MM.1S (cell line): ENCODE data around the gene FGF19.

ENCODE experiments used
- DNase-seq: peaks from one replicate; pipeline ENCODE4 v3.0.0-alpha.2; 2015
- H2AFZ ChIP-seq: fragments of 300-600 bp; sonication (generic); 2 replicates; pipeline ENCODE4 v1.6.0; 2016; ENCODE audit warnings: antibody characterized with exemption, low read length
- H3F3A ChIP-seq: fragments of 300-600 bp; sonication (generic); 2 replicates; pipeline ENCODE4 v1.6.1; 2016; ENCODE audit warnings: mild to moderate bottlenecking, antibody characterized with exemption, low read length, moderate library complexity, mixed read lengths; ENCODE audit not compliant: insufficient read depth
- H3K27ac ChIP-seq: fragments of 300-600 bp; sonication (generic); 2 replicates; pipeline ENCODE4 v1.5.1; 2016; ENCODE audit warnings: mild to moderate bottlenecking, low read length
- H3K27me3 ChIP-seq: fragments of 300-600 bp; sonication (generic); replicated peaks from 2 replicates; pipeline ENCODE4 v1.6.0; 2016; ENCODE audit warnings: low read length; ENCODE audit not compliant: insufficient read depth
- H3K36me3 ChIP-seq: fragments of 300-600 bp; sonication (generic); replicated peaks from 2 replicates; pipeline ENCODE4 v1.6.1; 2016; ENCODE audit warnings: mild to moderate bottlenecking, low read length, mixed read lengths; ENCODE audit not compliant: insufficient read depth
- H3K4me1 ChIP-seq: fragments of 300-600 bp; sonication (generic); 2 replicates; pipeline ENCODE4 v1.6.1; 2016; ENCODE audit warnings: low read length, mixed read lengths
- H3K4me2 ChIP-seq: fragments of 300-600 bp; sonication (generic); 2 replicates; pipeline ENCODE4 v1.6.0; 2016; ENCODE audit warnings: low read depth, low read length
- H3K4me3 ChIP-seq: fragments of 300-600 bp; sonication (generic); 2 replicates; pipeline ENCODE4 v1.5.1; 2016; ENCODE audit warnings: low read length, mixed read lengths
- H3K79me2 ChIP-seq: fragments of 300-600 bp; sonication (generic); 2 replicates; pipeline ENCODE4 v1.6.1; 2016; ENCODE audit warnings: mixed run types, low read length, mixed read lengths
- H3K9ac ChIP-seq: fragments of 300-600 bp; sonication (generic); 2 replicates; pipeline ENCODE4 v1.6.1; 2016; ENCODE audit warnings: low read length, mixed read lengths
- H3K9me2 ChIP-seq: fragments of 300-600 bp; sonication (generic); replicated peaks from 2 replicates; pipeline ENCODE4 v1.6.1; 2016; ENCODE audit warnings: mild to moderate bottlenecking, low read length, mixed read lengths; ENCODE audit not compliant: insufficient read depth
- H3K9me3 ChIP-seq: fragments of 300-600 bp; sonication (generic); replicated peaks from 2 replicates; pipeline ENCODE4 v1.6.1; 2016; ENCODE audit warnings: mild to moderate bottlenecking, low read length, mixed read lengths; ENCODE audit not compliant: insufficient read depth
- H4K20me1 ChIP-seq: fragments of 300-600 bp; sonication (generic); 2 replicates; pipeline ENCODE4 v1.6.1; 2016; ENCODE audit warnings: mild to moderate bottlenecking, low read length, moderate library complexity, mixed read lengths; ENCODE audit not compliant: insufficient read depth
- CTCF ChIP-seq: fragments of 300-600 bp; sonication (generic); IDR thresholded peaks from 2 replicates; pipeline ENCODE4 v1.5.1; 2016; ENCODE audit warnings: antibody characterized with exemption, low read length, mixed read lengths
- EZH2 ChIP-seq: fragments of 300-600 bp; sonication (generic); optimal IDR thresholded peaks from 2 replicates; pipeline ENCODE3; 2017; ENCODE audit warnings: low read depth, mild to moderate bottlenecking, antibody characterized with exemption, low read length, mixed read lengths
- EZH2phosphoT487 ChIP-seq: fragments of 300-600 bp; sonication (generic); IDR thresholded peaks from 2 replicates; pipeline ENCODE4 v1.6.1; 2018; ENCODE audit warnings: antibody characterized with exemption, low read length

The FGF19 gene

GRCh38 chr11:69652999-69653398 lies 50.8 kb downstream of the FGF19 start:
- Histone ChIP-seq H3K27me3 (peaks cover 7% of the 10 kb centered on the region), H3K27ac (no peak overlapping the region), H3F3A (no peaks in the 10 kb centered on the region), H3K9me2 (no peaks in the 10 kb centered on the region), H3K4me1 (no peaks in the 10 kb centered on the region), H3K4me3 (no peak overlapping the region), H3K79me2 (no peaks in the 10 kb centered on the region), H3K36me3 (no peaks in the 10 kb centered on the region), H4K20me1 (no peaks in the 10 kb centered on the region), H2AFZ (no peak overlapping the region), H3K4me2 (no peak overlapping the region), H3K9me3 (no peaks in the 10 kb centered on the region), H3K9ac (no peak overlapping the region)
- TF ChIP-seq CTCF, result no peak
- no peak for TF ChIP-seq EZH2phosphoT487
- TF ChIP-seq EZH2, result no peak
- no peak for DNase-seq

GRCh38 chr11:69651834-69652620 lies 51.8 kb downstream of the FGF19 start:
- Histone ChIP-seq H3K79me2 (no peaks in the 10 kb centered on the region), H3K36me3 (no peaks in the 10 kb centered on the region), H4K20me1 (no peaks in the 10 kb centered on the region), H3K9ac (no peak overlapping the region), H3K27me3 (no peaks in the 10 kb centered on the region), H3K9me3 (no peaks in the 10 kb centered on the region), H2AFZ (no peak overlapping the region), H3K4me3 (no peak overlapping the region), H3K9me2 (no peaks in the 10 kb centered on the region), H3K27ac (no peak overlapping the region), H3K4me2 (no peak overlapping the region), H3K4me1 (no peaks in the 10 kb centered on the region), H3F3A (no peaks in the 10 kb centered on the region)
- TF ChIP-seq EZH2phosphoT487 (no peak), CTCF (no peak), EZH2 (no peak)
- DNase-seq, result no peak

GRCh38 chr11:69650832-69651344 lies 52.9 kb downstream of the FGF19 start:
- Histone ChIP-seq H3K9ac (no peak overlapping the region), H3K4me3 (no peak overlapping the region), H2AFZ (no peak overlapping the region), H3K27me3 (no peaks in the 10 kb centered on the region), H3K4me1 (no peaks in the 10 kb centered on the region), H3K79me2 (no peaks in the 10 kb centered on the region), H3K27ac (no peak overlapping the region), H3F3A (no peaks in the 10 kb centered on the region), H3K4me2 (no peak overlapping the region), H3K9me2 (no peaks in the 10 kb centered on the region), H4K20me1 (no peaks in the 10 kb centered on the region), H3K9me3 (no peaks in the 10 kb centered on the region), H3K36me3 (no peaks in the 10 kb centered on the region)
- TF ChIP-seq EZH2 (no peak), EZH2phosphoT487 (no peak)
- DNase-seq, result no peak
